Neuronal stem cell (in vitro differentiated cells): ENCODE data around the gene PTGDR.

Experiments used
- DNase-seq: peaks from one replicate; pipeline ENCODE4 v3.0.0-alpha.2; 2013; ENCODE audit warnings: low spot score
- H2AFZ ChIP-seq: one replicate; pipeline ENCODE4 v1.6.1; 2013; ENCODE audit warnings: mild to moderate bottlenecking, low read length, inconsistent platforms
- H2AK5ac ChIP-seq: 2 replicates; pipeline ENCODE4 v1.6.1; 2013; ENCODE audit warnings: low read depth, mild to moderate bottlenecking, inconsistent platforms, low read length, moderate library complexity, mixed read lengths
- H2BK120ac ChIP-seq: 2 replicates; pipeline ENCODE4 v1.6.1; 2013; ENCODE audit warnings: low read depth, mild to moderate bottlenecking, inconsistent platforms, low read length, moderate library complexity, mixed read lengths
- H2BK12ac ChIP-seq: one replicate; pipeline ENCODE4 v1.6.1; 2013; ENCODE audit warnings: low read length, inconsistent platforms
- H2BK15ac ChIP-seq: 2 replicates; pipeline ENCODE4 v1.6.1; 2013; ENCODE audit warnings: mild to moderate bottlenecking, low read length, inconsistent platforms, mixed read lengths
- H2BK5ac ChIP-seq: one replicate; pipeline ENCODE4 v1.6.1; 2013; ENCODE audit warnings: inconsistent platforms, mild to moderate bottlenecking, low read length, moderate library complexity
- H3K14ac ChIP-seq: one replicate; pipeline ENCODE4 v1.6.1; 2013; ENCODE audit warnings: low read length, inconsistent platforms
- H3K18ac ChIP-seq: 2 replicates; pipeline ENCODE4 v1.6.1; 2013; ENCODE audit warnings: low read length, inconsistent platforms
- H3K23ac ChIP-seq: 2 replicates; pipeline ENCODE4 v1.6.1; 2013; ENCODE audit warnings: low read depth, mild to moderate bottlenecking, mixed read lengths, low read length, inconsistent platforms; ENCODE audit not compliant: poor library complexity
- H3K27ac ChIP-seq: replicated peaks from 3 replicates; pipeline ENCODE4 v1.5.1; 2013; ENCODE audit warnings: low read length, inconsistent platforms
- H3K27me3 ChIP-seq, 3 experiments: 2 replicates each; pipeline ENCODE4 v1.6.1; 2013; ENCODE audit warnings: low read length in 3 of 3, mild to moderate bottlenecking in 2 of 3, inconsistent platforms in 1 of 3, low read depth in 1 of 3, mixed read lengths in 1 of 3, moderate library complexity in 1 of 3; ENCODE audit not compliant: control insufficient read depth in 3 of 3, insufficient read depth in 3 of 3
- H3K36me3 ChIP-seq, 2 donors: replicated peaks in 1 of 2; 2 replicates each; pipeline ENCODE4 v1.6.1; 2013; ENCODE audit warnings: low read length in 2 of 2; ENCODE audit not compliant: control insufficient read depth in 2 of 2, insufficient read depth in 2 of 2
- H3K4ac ChIP-seq: 2 replicates; pipeline ENCODE4 v1.6.1; 2013; ENCODE audit warnings: inconsistent platforms, mild to moderate bottlenecking, low read length, moderate library complexity
- H3K4me1 ChIP-seq, 2 donors: 1 replicate in 1 of 2; 2 replicates in 1 of 2; pipeline ENCODE4 v1.6.1; 2013; ENCODE audit warnings: low read length in 2 of 2, low read depth in 1 of 2; ENCODE audit not compliant: control insufficient read depth in 2 of 2, insufficient read depth in 1 of 2
- H3K4me2 ChIP-seq: one replicate; pipeline ENCODE4 v1.6.1; 2013; ENCODE audit warnings: mild to moderate bottlenecking, low read length, inconsistent platforms; ENCODE audit not compliant: insufficient read depth, poor library complexity, severe bottlenecking
- H3K4me3 ChIP-seq, 2 donors: 2 replicates each; pipeline ENCODE4 v1.5.1; 2013; ENCODE audit warnings: low read length in 2 of 2, mild to moderate bottlenecking in 2 of 2, inconsistent platforms in 1 of 2, moderate library complexity in 1 of 2
- H3K79me1 ChIP-seq: one replicate; pipeline ENCODE4 v1.6.1; 2013; ENCODE audit warnings: low read depth, mild to moderate bottlenecking, inconsistent platforms, low read length, moderate library complexity
- H3K9ac ChIP-seq: one replicate; pipeline ENCODE4 v1.6.1; 2013; ENCODE audit warnings: mild to moderate bottlenecking, low read depth, low read length, inconsistent platforms; ENCODE audit not compliant: poor library complexity
- H3K9me3 ChIP-seq, 2 donors: replicated peaks in 1 of 2; 2 replicates each; pipeline versions ENCODE3 to v1.6.1; 2013; ENCODE audit warnings: low read length in 2 of 2, mild to moderate bottlenecking in 2 of 2, inconsistent platforms in 1 of 2, low read depth in 1 of 2, mixed read lengths in 1 of 2, moderate library complexity in 1 of 2; ENCODE audit not compliant: control insufficient read depth in 2 of 2, insufficient read depth in 1 of 2
- H4K8ac ChIP-seq: one replicate; pipeline ENCODE4 v1.6.1; 2013; ENCODE audit warnings: low read depth, mild to moderate bottlenecking, inconsistent platforms, low read length, moderate library complexity
- H4K91ac ChIP-seq: one replicate; pipeline ENCODE4 v1.6.1; 2013; ENCODE audit warnings: low read length, low read depth, mild to moderate bottlenecking, inconsistent platforms; ENCODE audit not compliant: poor library complexity
- whole genome bisulfite sequencing, 2 donors: extraction: QIAGEN DNeasy Blood & Tissue Kit; methylation state at CpG; one replicate each; pipeline ENCODE4 v1.1.7; 2013; ENCODE audit warnings: missing lambda C conversion rate in 2 of 2, mixed read lengths in 1 of 2; ENCODE audit not compliant: insufficient read length in 2 of 2, insufficient replicate concordance in 1 of 2; ENCODE audit errors: extremely low coverage in 2 of 2; 5-methylcytosine and 5-hydroxymethylcytosine counted together

PTGDR gene

DNA sequence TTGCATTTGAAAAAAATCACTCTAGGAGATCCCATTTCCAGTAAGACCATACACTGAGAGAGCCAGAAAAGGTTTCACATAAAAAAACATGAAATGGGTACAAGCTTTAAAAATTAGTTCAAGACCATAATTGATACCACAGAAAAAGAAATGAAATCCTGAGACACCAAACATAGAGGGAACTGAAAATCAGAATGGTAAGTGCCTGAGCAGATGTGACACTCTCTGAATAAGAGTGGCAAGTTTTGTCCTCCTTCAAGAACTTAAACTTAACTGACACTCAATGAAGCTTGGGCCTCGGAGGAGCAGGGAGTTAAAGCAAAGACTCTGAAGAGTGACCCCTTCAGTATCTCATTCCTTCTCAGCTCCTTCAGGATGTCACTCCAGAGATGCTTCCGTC is 23.2 kb upstream of the PTGDR start:
- WGBS, 2 donors = no CpG with 5 or more reads among the region's 2 CpGs
- Histone ChIP-seq H3K9ac (no peak overlapping the region), H3K18ac (no peak overlapping the region), H3K27me3 (peaks cover 0 to 11% (median 0%) of the 10 kb centered on the region in 3 experiments), H4K8ac (no peak overlapping the region), H3K4me3 (no peak overlapping the region), H3K4me2 (no peak overlapping the region), H3K14ac (no peak overlapping the region), H3K23ac (no peak overlapping the region), H3K4me1 (peaks cover 0 to 2% of the 10 kb centered on the region in 2 donors), H2BK5ac (no peak overlapping the region), H2AK5ac (no peak overlapping the region), H3K36me3 (peaks cover 0 to 1% of the 10 kb centered on the region in 2 donors), H3K9me3 (peaks cover 0 to 5% of the 10 kb centered on the region in 2 donors), H2AFZ (no peak overlapping the region), H2BK15ac (no peak overlapping the region), H2BK120ac (no peak overlapping the region), H2BK12ac (no peak overlapping the region), H3K4ac (no peak overlapping the region), H3K27ac (no peak overlapping the region), H3K79me1 (no peaks in the 10 kb centered on the region), H4K91ac (no peak overlapping the region)
- no peak for DNase-seq

DNA sequence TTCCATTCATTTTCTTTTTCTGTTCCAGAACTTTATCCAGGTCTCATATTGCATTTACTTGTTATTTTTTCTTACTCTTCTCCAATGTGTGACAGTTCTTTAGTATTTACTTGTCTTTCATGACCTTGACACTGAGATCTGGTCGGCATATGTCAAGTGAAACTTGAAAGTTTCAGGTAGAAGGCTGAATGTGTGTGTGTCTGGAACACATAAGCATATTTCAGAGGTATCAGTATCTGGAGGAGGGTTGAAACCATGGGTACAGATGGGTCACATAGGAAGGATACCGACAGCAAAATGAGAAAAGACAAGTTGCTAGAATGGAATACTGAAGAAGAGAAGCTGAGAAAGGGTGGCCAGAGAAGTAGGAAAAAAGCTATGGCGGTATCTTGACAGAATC is 22.5 kb upstream of the PTGDR start:
- H2BK12ac ChIP-seq = no peak overlapping the region
- no peak overlapping the region for H2BK5ac ChIP-seq
- no peak overlapping the region for H2AK5ac ChIP-seq
- H4K8ac ChIP-seq = no peak overlapping the region
- H3K4me1 ChIP-seq = peaks cover 0 to 2% of the 10 kb centered on the region in 2 donors
- no peak overlapping the region for H2AFZ ChIP-seq
- no peak for DNase-seq
- H3K9ac ChIP-seq = no peak overlapping the region
- no peak overlapping the region for H3K14ac ChIP-seq
- H4K91ac ChIP-seq = no peak overlapping the region
- H3K79me1 ChIP-seq = no peaks in the 10 kb centered on the region
- no peak overlapping the region for H3K23ac ChIP-seq
- no peak overlapping the region for H3K27ac ChIP-seq
- H3K27me3 ChIP-seq = peaks cover 0 to 11% (median 0%) of the 10 kb centered on the region in 3 experiments
- no CpG with 5 or more reads among the region's 3 CpGs for WGBS, 2 donors
- H3K9me3 ChIP-seq = peaks cover 0 to 5% of the 10 kb centered on the region in 2 donors
- no peak overlapping the region for H3K4me3 ChIP-seq
- H2BK15ac ChIP-seq = no peak overlapping the region
- H2BK120ac ChIP-seq = no peak overlapping the region
- H3K36me3 ChIP-seq = peaks cover 0 to 1% of the 10 kb centered on the region in 2 donors
- no peak overlapping the region for H3K4me2 ChIP-seq
- H3K18ac ChIP-seq = no peak overlapping the region
- H3K4ac ChIP-seq = no peak overlapping the region

DNA sequence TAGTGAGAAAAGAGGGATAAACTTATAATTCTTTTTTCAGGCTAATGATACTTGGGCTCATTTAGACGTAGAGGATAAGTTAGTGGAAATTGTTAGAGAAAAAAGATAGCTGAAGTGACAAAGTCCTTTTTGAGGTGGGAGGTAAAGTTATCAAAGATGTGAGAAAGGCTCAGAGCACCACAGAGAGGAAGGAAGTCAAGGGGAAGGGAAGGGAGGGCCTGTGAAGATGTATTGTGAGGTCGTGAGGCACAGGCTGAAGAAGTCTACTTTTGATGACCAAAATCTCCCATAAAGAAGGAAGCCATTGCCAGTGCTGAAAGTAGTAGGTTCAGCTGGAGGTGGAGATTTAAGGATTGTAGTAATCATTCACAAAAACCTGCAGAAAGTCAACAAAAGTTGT is 19.4 kb upstream of the PTGDR start:
- Histone ChIP-seq H4K8ac (no peak overlapping the region), H2BK5ac (no peak overlapping the region), H3K18ac (no peak overlapping the region), H3K14ac (no peak overlapping the region), H3K4ac (no peak overlapping the region), H3K4me3 (no peak overlapping the region), H3K27ac (no peak overlapping the region), H2BK12ac (no peak overlapping the region), H3K9me3 (peaks cover 0 to 5% of the 10 kb centered on the region in 2 donors), H3K27me3 (no peaks in the 10 kb centered on the region), H3K23ac (no peak overlapping the region), H3K9ac (no peak overlapping the region), H2AFZ (no peak overlapping the region), H4K91ac (no peak overlapping the region), H2BK15ac (no peak overlapping the region), H3K79me1 (no peaks in the 10 kb centered on the region), H2AK5ac (no peak overlapping the region), H3K4me1 (peaks cover 0 to 4% of the 10 kb centered on the region in 2 donors), H3K36me3 (peaks cover 0 to 1% of the 10 kb centered on the region in 2 donors), H2BK120ac (no peak overlapping the region), H3K4me2 (no peak overlapping the region)
- no peak for DNase-seq
- WGBS, 2 donors = no CpG with 5 or more reads among the region's 2 CpGs

DNA sequence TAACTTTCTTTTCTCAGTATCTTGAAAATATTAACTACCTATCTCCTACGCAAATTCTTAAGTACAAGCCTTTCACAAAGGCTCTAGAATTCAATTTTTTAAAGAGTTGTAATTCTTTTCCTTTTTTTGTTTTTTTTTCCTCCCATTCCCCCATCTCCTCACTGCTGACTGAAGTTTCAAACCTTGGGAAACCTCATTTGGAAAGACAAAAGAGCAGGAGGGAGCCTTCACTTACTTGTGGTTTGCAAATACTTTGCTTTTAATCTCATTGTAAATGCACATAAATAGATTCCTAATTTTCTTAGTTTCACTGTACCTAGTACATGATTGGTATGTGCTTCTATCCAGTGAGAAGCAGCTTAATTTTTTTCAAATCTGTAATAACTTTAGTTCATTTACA is 15.8 kb upstream of the PTGDR start:
- no CpG with 5 or more reads among the region's 1 CpG for WGBS, 2 donors
- no peak overlapping the region for H3K18ac ChIP-seq
- H4K8ac ChIP-seq = no peak overlapping the region
- H3K36me3 ChIP-seq = peaks cover 0 to 1% of the 10 kb centered on the region in 2 donors
- H2AFZ ChIP-seq = no peak overlapping the region
- H3K23ac ChIP-seq = no peak overlapping the region
- no peak overlapping the region for H4K91ac ChIP-seq
- no peak overlapping the region for H2AK5ac ChIP-seq
- no peaks in the 10 kb centered on the region for H3K79me1 ChIP-seq
- H3K27ac ChIP-seq = no peak overlapping the region
- no peak overlapping the region for H3K14ac ChIP-seq
- no peak overlapping the region for H3K4me2 ChIP-seq
- peaks cover 0 to 3% of the 10 kb centered on the region in 2 donors for H3K9me3 ChIP-seq
- no peak overlapping the region for H2BK5ac ChIP-seq
- no peaks in the 10 kb centered on the region for H3K27me3 ChIP-seq
- DNase-seq = no peak
- H2BK12ac ChIP-seq = no peak overlapping the region
- no peak overlapping the region for H3K9ac ChIP-seq
- no peak overlapping the region for H2BK15ac ChIP-seq
- H2BK120ac ChIP-seq = no peak overlapping the region
- H3K4ac ChIP-seq = no peak overlapping the region
- peaks cover 0 to 5% of the 10 kb centered on the region in 2 donors for H3K4me1 ChIP-seq
- H3K4me3 ChIP-seq = no peak overlapping the region
